ENCODE measurements around the gene ATP2B1. TPM values are rescaled to one million over a fixed set of nuclear protein-coding genes. Genes with fewer than 3 reads are reported as not detected.

Gene ATP2B1
- total RNA-seq, 1 donor from 2014 or later = 48.9 TPM

GRCh38 chr12:89706986-89707702 is 1.5 kb downstream of the ATP2B1 start:
- H3K9me3 ChIP-seq (ENCODE audit: insufficient read depth, low read depth, low read length) = no peaks in the 10 kb centered on the region
- no peaks in the 10 kb centered on the region for H3K9me3 Mint-ChIP-seq (ENCODE audit: unreplicated experiment)
- DNase-seq (ENCODE audit: low read depth) (peak; percentile 22), FAIRE-seq (no peak)
- peak overlapping the region; percentile 96 for H3K27ac Mint-ChIP-seq (ENCODE audit: unreplicated experiment)
- peak overlapping the region; percentile 91 for H3K4me2 ChIP-seq (ENCODE audit: low read length)
- H3K27ac ChIP-seq (ENCODE audit: low read depth, low read length) = no peak overlapping the region
- peaks cover 63% of the 10 kb centered on the region for H3K79me2 ChIP-seq (ENCODE audit: insufficient read depth, low read length)
- peak overlapping the region; percentile 47 for H2AFZ ChIP-seq (ENCODE audit: low read depth, low read length)
- H3K36me3 Mint-ChIP-seq (ENCODE audit: low read depth, unreplicated experiment) = no peaks in the 10 kb centered on the region
- peak overlapping the region; percentile 74 for H3K4me3 ChIP-seq (ENCODE audit: insufficient read depth, low read depth, low read length)
- peak overlapping the region; percentile 99 for H3K4me3 Mint-ChIP-seq (ENCODE audit: unreplicated experiment)
- peak overlapping the region; percentile 94 for H3K9ac ChIP-seq (ENCODE audit: low read length)
- H4K20me1 ChIP-seq (ENCODE audit: insufficient read depth, low read length) = peaks cover 43% of the 10 kb centered on the region
- H3K36me3 ChIP-seq (ENCODE audit: insufficient read depth, low read length) = no peaks in the 10 kb centered on the region
- peaks cover 13% of the 10 kb centered on the region for H3K4me1 Mint-ChIP-seq (ENCODE audit: low read depth, unreplicated experiment)
- no peaks in the 10 kb centered on the region for H3K4me1 ChIP-seq (ENCODE audit: insufficient read depth, low read length)
- H3K27me3 ChIP-seq (ENCODE audit: insufficient read depth, low read length) = no peaks in the 10 kb centered on the region
- H3K27me3 Mint-ChIP-seq (ENCODE audit: low read depth, unreplicated experiment) = no peaks in the 10 kb centered on the region
- TF ChIP-seq, protein P1, sequence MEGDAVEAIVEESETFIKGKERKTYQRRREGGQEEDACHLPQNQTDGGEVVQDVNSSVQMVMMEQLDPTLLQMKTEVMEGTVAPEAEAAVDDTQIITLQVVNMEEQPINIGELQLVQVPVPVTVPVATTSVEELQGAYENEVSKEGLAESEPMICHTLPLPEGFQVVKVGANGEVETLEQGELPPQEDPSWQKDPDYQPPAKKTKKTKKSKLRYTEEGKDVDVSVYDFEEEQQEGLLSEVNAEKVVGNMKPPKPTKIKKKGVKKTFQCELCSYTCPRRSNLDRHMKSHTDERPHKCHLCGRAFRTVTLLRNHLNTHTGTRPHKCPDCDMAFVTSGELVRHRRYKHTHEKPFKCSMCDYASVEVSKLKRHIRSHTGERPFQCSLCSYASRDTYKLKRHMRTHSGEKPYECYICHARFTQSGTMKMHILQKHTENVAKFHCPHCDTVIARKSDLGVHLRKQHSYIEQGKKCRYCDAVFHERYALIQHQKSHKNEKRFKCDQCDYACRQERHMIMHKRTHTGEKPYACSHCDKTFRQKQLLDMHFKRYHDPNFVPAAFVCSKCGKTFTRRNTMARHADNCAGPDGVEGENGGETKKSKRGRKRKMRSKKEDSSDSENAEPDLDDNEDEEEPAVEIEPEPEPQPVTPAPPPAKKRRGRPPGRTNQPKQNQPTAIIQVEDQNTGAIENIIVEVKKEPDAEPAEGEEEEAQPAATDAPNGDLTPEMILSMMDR (IDR thresholded peaks at IDR 0.05; ENCODE audit: insufficient read depth, low read depth, low read length) = no peak
- TF ChIP-seq EZH2 (IDR thresholded peaks at IDR 0.05; ENCODE audit: insufficient read depth, low read length) = no peak

- H4K20me1 ChIP-seq (ENCODE audit: insufficient read depth, low read length) = peaks cover 48% of the 10 kb centered on the region
- H3K27me3 Mint-ChIP-seq (ENCODE audit: low read depth, unreplicated experiment) = no peaks in the 10 kb centered on the region
- H3K4me1 Mint-ChIP-seq (ENCODE audit: low read depth, unreplicated experiment) = peaks cover 13% of the 10 kb centered on the region
- FAIRE-seq = no peak
- peaks cover 69% of the 10 kb centered on the region for H3K79me2 ChIP-seq (ENCODE audit: insufficient read depth, low read length)
- H3K36me3 Mint-ChIP-seq (ENCODE audit: low read depth, unreplicated experiment) = no peaks in the 10 kb centered on the region
- no peak overlapping the region for H2AFZ ChIP-seq (ENCODE audit: low read depth, low read length)
- DNase-seq (ENCODE audit: low read depth) = no peak
- H3K4me3 ChIP-seq (ENCODE audit: insufficient read depth, low read depth, low read length) = peak overlapping the region; percentile 74
- no peak overlapping the region for H3K27ac ChIP-seq (ENCODE audit: low read depth, low read length)
- H3K9ac ChIP-seq (ENCODE audit: low read length) = peak overlapping the region; percentile 94
- no peaks in the 10 kb centered on the region for H3K9me3 Mint-ChIP-seq (ENCODE audit: unreplicated experiment)
- TF ChIP-seq EZH2 (IDR thresholded peaks at IDR 0.05; ENCODE audit: insufficient read depth, low read length) = no peak
- TF ChIP-seq, protein P1 (IDR thresholded peaks at IDR 0.05; ENCODE audit: insufficient read depth, low read depth, low read length) = no peak
- no peaks in the 10 kb centered on the region for H3K4me1 ChIP-seq (ENCODE audit: insufficient read depth, low read length)
- no peaks in the 10 kb centered on the region for H3K9me3 ChIP-seq (ENCODE audit: insufficient read depth, low read depth, low read length)
- H3K27ac Mint-ChIP-seq (ENCODE audit: unreplicated experiment) = no peak overlapping the region
- no peaks in the 10 kb centered on the region for H3K36me3 ChIP-seq (ENCODE audit: insufficient read depth, low read length)
- H3K27me3 ChIP-seq (ENCODE audit: insufficient read depth, low read length) = no peaks in the 10 kb centered on the region
- H3K4me2 ChIP-seq (ENCODE audit: low read length) = peak overlapping the region; percentile 91
- H3K4me3 Mint-ChIP-seq (ENCODE audit: unreplicated experiment) = peak overlapping the region; percentile 99
Observed at GRCh38 chr12:89706551-89706950, 2.1 kb downstream of the ATP2B1 start.

DNA sequence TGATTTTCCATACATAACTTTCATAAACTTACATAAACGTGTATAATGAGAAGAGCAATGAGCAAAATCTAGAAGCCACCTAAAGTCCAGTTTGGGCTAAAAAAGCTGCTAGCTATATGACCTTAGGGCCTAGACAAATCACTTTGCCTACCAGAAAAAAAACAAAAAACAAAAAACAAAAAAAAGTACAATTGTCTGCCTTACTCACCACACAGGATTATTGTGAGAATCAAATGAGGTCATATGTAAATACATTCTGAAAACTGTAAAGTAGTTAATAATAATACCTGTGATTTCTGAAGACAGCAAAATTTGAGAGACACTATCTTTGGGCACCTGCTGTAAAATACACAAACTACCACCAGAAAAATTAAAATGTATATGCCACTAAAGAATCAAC is 4.2 kb downstream of the ATP2B1 start:
- no peaks in the 10 kb centered on the region for H3K27me3 ChIP-seq (ENCODE audit: insufficient read depth, low read length)
- no peak for TF ChIP-seq EZH2 (IDR thresholded peaks at IDR 0.05; ENCODE audit: insufficient read depth, low read length)
- TF ChIP-seq, protein P1 (IDR thresholded peaks at IDR 0.05; ENCODE audit: insufficient read depth, low read depth, low read length) = no peak
- Mint-ChIP-seq H3K27me3 (ENCODE audit: low read depth, unreplicated experiment) (no peaks in the 10 kb centered on the region), H3K4me1 (ENCODE audit: low read depth, unreplicated experiment) (peaks cover 16% of the 10 kb centered on the region), H3K9me3 (ENCODE audit: unreplicated experiment) (no peaks in the 10 kb centered on the region), H3K36me3 (ENCODE audit: low read depth, unreplicated experiment) (no peaks in the 10 kb centered on the region), H3K4me3 (ENCODE audit: unreplicated experiment) (peak overlapping the region; percentile 14), H3K27ac (ENCODE audit: unreplicated experiment) (no peak overlapping the region)
- H3K9ac ChIP-seq (ENCODE audit: low read length) = no peak overlapping the region
- peaks cover 90% of the 10 kb centered on the region for H3K79me2 ChIP-seq (ENCODE audit: insufficient read depth, low read length)
- DNase-seq (ENCODE audit: low read depth) = no peak
- no peak overlapping the region for H3K27ac ChIP-seq (ENCODE audit: low read depth, low read length)
- H3K4me1 ChIP-seq (ENCODE audit: insufficient read depth, low read length) = peaks cover 3% of the 10 kb centered on the region
- peaks cover 67% of the 10 kb centered on the region for H4K20me1 ChIP-seq (ENCODE audit: insufficient read depth, low read length)
- H3K4me2 ChIP-seq (ENCODE audit: low read length) = no peak overlapping the region
- FAIRE-seq = no peak
- no peak overlapping the region for H3K4me3 ChIP-seq (ENCODE audit: insufficient read depth, low read depth, low read length)
- H3K9me3 ChIP-seq (ENCODE audit: insufficient read depth, low read depth, low read length) = no peaks in the 10 kb centered on the region
- H2AFZ ChIP-seq (ENCODE audit: low read depth, low read length) = no peak overlapping the region
- no peaks in the 10 kb centered on the region for H3K36me3 ChIP-seq (ENCODE audit: insufficient read depth, low read length)
